NCI-H774 (cell line): ENCODE results near the gene SPPL2B.
"Not testable (repeated sequence)": the region's sequence is repeated elsewhere in the genome, so short reads cannot be mapped to it uniquely, and the experiment has no call there.

ENCODE experiments used
- DNase-seq: peaks from one replicate; lab custom pipeline; 2025; lab: John Stamatoyannopoulos, UW

Gene SPPL2B

GRCh38 chr19:2381148-2381820 is 52.8 kb downstream of the SPPL2B start:
- no peak for DNase-seq

GRCh38 chr19:2382530-2383222 is 54.2 kb downstream of the SPPL2B start:
- no peak for DNase-seq

- DNase-seq = peak; percentile 79
Measured at GRCh38 chr19:2385053-2385721, 56.7 kb downstream of the SPPL2B start.

GRCh38 chr19:2387367-2388288 is 59.1 kb downstream of the SPPL2B start:
- DNase-seq = no peak

GRCh38 chr19:2389594-2389993 is 61.1 kb downstream of the SPPL2B start:
- no peak for DNase-seq

GRCh38 chr19:2391118-2391725 is 62.7 kb downstream of the SPPL2B start:
- DNase-seq = peak; percentile 46

GRCh38 chr19:2392366-2392765 is 63.9 kb downstream of the SPPL2B start:
- no peak for DNase-seq

- not testable (repeated sequence) for DNase-seq
Measured at GRCh38 chr19:2392899-2393298, 64.4 kb downstream of the SPPL2B start.

- no peak for DNase-seq
Measured at GRCh38 chr19:2394054-2394441, 65.6 kb downstream of the SPPL2B start.

- DNase-seq = no peak
Measured at GRCh38 chr19:2394442-2395292, 66.2 kb downstream of the SPPL2B start.

GRCh38 chr19:2395293-2395829 is 66.9 kb downstream of the SPPL2B start:
- not testable (repeated sequence) for DNase-seq

GRCh38 chr19:2397173-2397572 is 68.7 kb downstream of the SPPL2B start:
- DNase-seq = not testable (repeated sequence)

GRCh38 chr19:2398735-2399305 is 70.3 kb downstream of the SPPL2B start:
- DNase-seq = no peak

- no peak for DNase-seq
Measured at GRCh38 chr19:2399582-2399981, 71.1 kb downstream of the SPPL2B start.
